Activated naive CD8-positive, alpha-beta T cell treated with anti-CD3 and anti-CD28 coated beads, Interleukin-2, amount 10 ng/mL, durations not matched to agents 7 days and 5 days (primary cell): Measurements from ENCODE around the gene DDX10. TPM values are rescaled to one million over a fixed set of nuclear protein-coding genes. Genes with fewer than 3 reads are reported as not detected.
A peak's percentile ranks its signal among the peaks of the same experiment; 100 is the strongest.
"Not testable (repeated sequence)": the region's sequence is repeated elsewhere in the genome, so short reads cannot be mapped to it uniquely, and the experiment has no call there.

ENCODE experiments used
- ATAC-seq: fragments of 150-1000 bp; cut with Tn5 transposase; one replicate; pipeline ENCODE4 v1.10.0; 2021; ENCODE audit warnings: low read depth, moderate library complexity
- POLR2A ChIA-PET: fragments of 350-600 bp; sonication (Branson Sonifier 250); formaldehyde crosslinking; loops from one replicate; lab custom pipeline; 2021; ENCODE audit warnings: antibody characterized with exemption; lab: Charles Lee
- DNase-seq: peaks from one replicate; pipeline ENCODE4 v3.0.0; 2021
- H3K27ac Mint-ChIP-seq: one replicate; pipeline ENCODE4 v1.8.0; 2022; ENCODE audit warnings: mild to moderate bottlenecking, mixed read lengths
- H3K27me3 Mint-ChIP-seq: one replicate; pipeline ENCODE4 v1.8.0; 2022; ENCODE audit warnings: mild to moderate bottlenecking, moderate library complexity, mixed read lengths
- H3K36me3 Mint-ChIP-seq: one replicate; pipeline ENCODE4 v1.8.0; 2021; ENCODE audit warnings: mild to moderate bottlenecking, mixed read lengths
- H3K4me1 Mint-ChIP-seq: one replicate; pipeline ENCODE4 v1.8.0; 2021; ENCODE audit warnings: mixed read lengths
- H3K4me3 Mint-ChIP-seq: one replicate; pipeline ENCODE4 v1.8.0; 2022; ENCODE audit warnings: mild to moderate bottlenecking, moderate library complexity, mixed read lengths
- H3K9me3 Mint-ChIP-seq: one replicate; pipeline ENCODE4 v1.8.0; 2021; ENCODE audit warnings: mixed read lengths
- total RNA-seq, 2 experiments: library from RNA; stranded (reverse); gene quantifications; one replicate each; pipeline ENCODE4 v1.2.3, GENCODE V29; 2021

DDX10 gene
- total RNA-seq, 2 experiments from 2014 or later = 22.0 to 24.7 TPM

DNA sequence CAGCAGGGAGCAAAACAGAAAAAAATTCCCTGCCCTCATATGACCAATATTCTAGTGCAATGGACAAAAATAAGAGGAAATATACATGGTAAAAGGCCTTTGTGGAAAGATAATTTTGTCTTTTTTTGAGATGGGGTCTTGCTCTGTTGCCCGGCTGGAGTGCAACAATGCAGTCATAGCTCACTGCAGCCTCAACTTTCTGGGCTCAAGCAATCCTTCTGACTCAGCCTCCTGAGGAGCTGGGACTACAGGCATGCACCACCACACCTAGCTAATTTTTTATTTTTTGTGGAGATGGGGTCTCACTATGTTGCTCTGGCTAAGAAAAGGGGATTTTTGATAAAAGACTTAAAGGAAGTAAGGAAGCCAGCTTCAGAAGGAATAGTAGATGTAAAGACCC is 25.7 kb upstream of the DDX10 start:
- Mint-ChIP-seq H3K27ac (no peak overlapping the region), H3K27me3 (peaks cover 5% of the 10 kb centered on the region), H3K9me3 (no peaks in the 10 kb centered on the region), H3K36me3 (no peaks in the 10 kb centered on the region), H3K4me3 (no peak overlapping the region), H3K4me1 (peaks cover 4% of the 10 kb centered on the region)
- DNase-seq (no peak), ATAC-seq (no peak)
- POLR2A ChIA-PET = no interaction called here

- POLR2A ChIA-PET, H3K4me1 Mint-ChIP-seq, H3K9me3 Mint-ChIP-seq, DNase-seq, H3K27ac Mint-ChIP-seq, H3K27me3 Mint-ChIP-seq, ATAC-seq, H3K36me3 Mint-ChIP-seq, H3K4me3 Mint-ChIP-seq: not testable (repeated sequence)
Observed at GRCh38 chr11:108641752-108642151, 23.1 kb upstream of the DDX10 start.

DNA sequence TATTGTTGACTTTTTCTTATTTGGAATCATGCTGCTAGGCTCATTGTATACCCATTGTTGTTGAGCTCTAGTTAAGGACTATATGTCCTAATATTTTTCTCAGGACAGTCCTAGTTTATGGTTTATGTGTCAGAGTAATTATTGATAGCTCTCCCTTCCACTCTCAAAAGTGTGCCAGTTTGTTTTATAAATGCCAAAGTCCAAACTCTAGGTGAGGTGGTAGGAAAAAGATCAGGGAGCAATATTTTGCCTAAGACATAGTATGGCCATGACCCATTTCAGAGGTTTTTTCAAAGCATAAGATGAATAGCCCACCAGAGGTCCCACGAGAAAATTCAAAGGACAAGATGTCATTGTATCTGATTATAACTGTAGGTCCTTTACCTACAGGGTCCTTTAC is 20.9 kb upstream of the DDX10 start:
- POLR2A ChIA-PET = no interaction called here
- peaks cover 9% of the 10 kb centered on the region for H3K27me3 Mint-ChIP-seq
- no peak for ATAC-seq
- peaks cover 5% of the 10 kb centered on the region for H3K4me1 Mint-ChIP-seq
- DNase-seq = no peak
- no peaks in the 10 kb centered on the region for H3K36me3 Mint-ChIP-seq
- no peak overlapping the region for H3K27ac Mint-ChIP-seq
- H3K4me3 Mint-ChIP-seq = no peak overlapping the region
- no peaks in the 10 kb centered on the region for H3K9me3 Mint-ChIP-seq

- ATAC-seq = no peak
- Mint-ChIP-seq H3K36me3 (no peaks in the 10 kb centered on the region), H3K27me3 (peaks cover 6% of the 10 kb centered on the region), H3K9me3 (no peaks in the 10 kb centered on the region), H3K4me1 (peaks cover 1% of the 10 kb centered on the region), H3K27ac (no peak overlapping the region), H3K4me3 (no peak overlapping the region)
- DNase-seq = no peak
- POLR2A ChIA-PET = no interaction called here
Observed at GRCh38 chr11:108645970-108646369, 18.9 kb upstream of the DDX10 start.

- no peak for DNase-seq
- Mint-ChIP-seq H3K4me1 (peaks cover 1% of the 10 kb centered on the region), H3K27me3 (peaks cover 6% of the 10 kb centered on the region), H3K27ac (no peak overlapping the region), H3K9me3 (no peaks in the 10 kb centered on the region), H3K4me3 (no peak overlapping the region), H3K36me3 (no peaks in the 10 kb centered on the region)
- POLR2A ChIA-PET = no interaction called here
- ATAC-seq = no peak
Observed at GRCh38 chr11:108647387-108647700, 17.5 kb upstream of the DDX10 start.

DNA sequence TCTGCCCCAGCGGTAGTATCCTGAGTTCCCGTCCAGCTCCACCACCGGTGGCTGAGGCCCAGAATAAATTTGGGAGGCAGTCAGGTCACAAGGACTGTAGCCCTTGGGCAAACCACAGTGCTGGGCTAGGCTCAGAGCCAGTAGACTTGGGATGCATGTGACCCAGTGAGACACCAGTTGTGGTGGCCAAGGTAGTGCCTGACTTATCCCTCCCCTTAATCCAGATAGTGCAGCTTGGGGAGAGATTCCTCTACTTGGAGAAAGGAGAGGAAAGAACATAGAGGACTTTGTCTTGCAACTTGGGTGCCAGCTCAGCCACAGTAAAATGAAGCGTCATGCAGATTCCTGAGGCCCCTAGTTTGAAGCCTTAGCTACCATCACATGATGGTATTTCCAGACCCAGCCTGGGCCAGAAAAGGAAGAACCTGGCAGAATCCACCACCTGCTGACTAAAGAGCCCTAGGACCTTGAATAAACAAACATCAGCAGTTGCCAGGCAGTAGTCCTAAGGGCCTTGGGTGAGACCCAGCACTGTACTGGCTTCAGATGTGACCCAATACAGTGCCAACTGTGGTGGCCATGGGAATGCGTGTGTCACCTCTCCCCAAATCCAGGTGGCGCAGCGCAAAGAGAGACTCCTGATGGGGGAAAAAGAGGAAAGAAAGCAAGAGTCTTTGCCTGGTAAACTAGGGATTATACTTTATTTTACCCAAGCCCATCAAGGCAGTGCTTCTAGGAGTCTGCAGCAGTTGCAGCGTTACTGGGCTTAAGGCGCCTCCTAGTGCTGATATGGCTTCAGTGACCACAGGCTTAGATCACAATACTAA is 17.0 kb upstream of the DDX10 start:
- peaks cover 1% of the 10 kb centered on the region for H3K4me1 Mint-ChIP-seq
- DNase-seq (peak; percentile 50), ATAC-seq (peak; percentile 93)
- H3K4me3 Mint-ChIP-seq = no peak overlapping the region
- POLR2A ChIA-PET = no interaction called here
- H3K27ac Mint-ChIP-seq = no peak overlapping the region
- H3K9me3 Mint-ChIP-seq = no peaks in the 10 kb centered on the region
- no peaks in the 10 kb centered on the region for H3K36me3 Mint-ChIP-seq
- H3K27me3 Mint-ChIP-seq = peaks cover 6% of the 10 kb centered on the region

- H3K27ac Mint-ChIP-seq = no peak overlapping the region
- ATAC-seq (no peak), DNase-seq (no peak)
- no peaks in the 10 kb centered on the region for H3K36me3 Mint-ChIP-seq
- H3K27me3 Mint-ChIP-seq = peaks cover 6% of the 10 kb centered on the region
- H3K4me1 Mint-ChIP-seq = peaks cover 3% of the 10 kb centered on the region
- POLR2A ChIA-PET = no interaction called here
- no peak overlapping the region for H3K4me3 Mint-ChIP-seq
- no peaks in the 10 kb centered on the region for H3K9me3 Mint-ChIP-seq
Observed at GRCh38 chr11:108648528-108648885, 16.4 kb upstream of the DDX10 start.

GRCh38 chr11:108654100-108654499 is 10.8 kb upstream of the DDX10 start:
- H3K27ac Mint-ChIP-seq, DNase-seq, H3K9me3 Mint-ChIP-seq, H3K4me3 Mint-ChIP-seq, H3K4me1 Mint-ChIP-seq, POLR2A ChIA-PET, ATAC-seq, H3K36me3 Mint-ChIP-seq: not testable (repeated sequence)
- peaks cover 14% of the 10 kb centered on the region for H3K27me3 Mint-ChIP-seq

- H3K36me3 Mint-ChIP-seq = no peaks in the 10 kb centered on the region
- no peak for DNase-seq
- peaks cover 15% of the 10 kb centered on the region for H3K27me3 Mint-ChIP-seq
- H3K9me3 Mint-ChIP-seq = no peaks in the 10 kb centered on the region
- POLR2A ChIA-PET = interaction anchor here (0.9 kb wide), 1 partner anchor 10 kb away, joined by 3 read pairs; the partner anchor contains the start of gene DDX10
- no peak overlapping the region for H3K4me3 Mint-ChIP-seq
- no peak overlapping the region for H3K27ac Mint-ChIP-seq
- ATAC-seq = no peak
- H3K4me1 Mint-ChIP-seq = peaks cover 2% of the 10 kb centered on the region
Observed at GRCh38 chr11:108654994-108655631, 9.8 kb upstream of the DDX10 start.

- Mint-ChIP-seq H3K9me3 (no peaks in the 10 kb centered on the region), H3K27ac (no peak overlapping the region), H3K4me3 (no peak overlapping the region), H3K4me1 (peaks cover 22% of the 10 kb centered on the region), H3K27me3 (peaks cover 4% of the 10 kb centered on the region), H3K36me3 (peaks cover 3% of the 10 kb centered on the region)
- DNase-seq (no peak), ATAC-seq (no peak)
- POLR2A ChIA-PET = no interaction called here
Observed at GRCh38 chr11:108662700-108663099, 2.2 kb upstream of the DDX10 start.

GRCh38 chr11:108663154-108663877 is 1.6 kb upstream of the DDX10 start:
- Mint-ChIP-seq H3K4me1 (peaks cover 25% of the 10 kb centered on the region), H3K36me3 (peaks cover 3% of the 10 kb centered on the region), H3K27ac (no peak overlapping the region), H3K4me3 (no peak overlapping the region), H3K27me3 (peaks cover 4% of the 10 kb centered on the region), H3K9me3 (no peaks in the 10 kb centered on the region)
- DNase-seq (no peak), ATAC-seq (no peak)
- POLR2A ChIA-PET = interaction anchor here (0.7 kb wide), 1 partner anchor 426 kb away, joined by 4 read pairs; no protein-coding TSS in a partner anchor

- ATAC-seq (no peak), DNase-seq (no peak)
- POLR2A ChIA-PET = interaction anchor here (2.0 kb wide), 1 partner anchor 657 kb away, joined by 7 read pairs; the partner anchor contains the start of gene CUL5
- H3K27ac Mint-ChIP-seq = peak overlapping the region; percentile 13
- peaks cover 2% of the 10 kb centered on the region for H3K27me3 Mint-ChIP-seq
- peaks cover 10% of the 10 kb centered on the region for H3K36me3 Mint-ChIP-seq
- peak overlapping the region; percentile 100 for H3K4me3 Mint-ChIP-seq
- H3K9me3 Mint-ChIP-seq = no peaks in the 10 kb centered on the region
- peaks cover 30% of the 10 kb centered on the region for H3K4me1 Mint-ChIP-seq
Observed at GRCh38 chr11:108666373-108666772, 1.5 kb downstream of the DDX10 start.

DNA sequence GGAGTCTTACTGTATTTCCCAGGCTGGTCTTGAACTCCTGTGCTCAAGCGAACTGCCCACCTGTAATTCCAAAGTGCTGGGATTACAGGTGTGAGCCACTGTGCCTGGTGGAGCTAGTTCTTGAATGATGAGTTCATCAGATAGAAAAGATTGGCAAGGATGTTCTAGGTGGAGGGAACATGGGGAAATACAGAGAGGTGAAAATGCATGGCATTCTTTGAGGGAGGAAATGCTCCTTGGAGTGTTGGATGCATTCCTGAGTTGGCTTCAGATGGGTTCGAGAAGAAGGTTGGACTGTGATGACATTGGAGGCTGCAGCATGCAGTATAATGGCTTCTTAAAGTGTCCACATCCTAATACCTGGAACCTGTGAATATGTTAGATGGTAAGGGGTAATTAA is 4.4 kb downstream of the DDX10 start:
- H3K27ac Mint-ChIP-seq = no peak overlapping the region
- no peak for DNase-seq
- POLR2A ChIA-PET = no interaction called here
- no peaks in the 10 kb centered on the region for H3K9me3 Mint-ChIP-seq
- peaks cover 39% of the 10 kb centered on the region for H3K4me1 Mint-ChIP-seq
- ATAC-seq = no peak
- no peak overlapping the region for H3K4me3 Mint-ChIP-seq
- no peaks in the 10 kb centered on the region for H3K27me3 Mint-ChIP-seq
- H3K36me3 Mint-ChIP-seq = peaks cover 14% of the 10 kb centered on the region
